Peyer's patch (tissue), 4 donors: ENCODE data around the gene CCDC149. TPM values are rescaled to one million over a fixed set of nuclear protein-coding genes. Genes with fewer than 3 reads are reported as not detected.

ENCODE experiments used
- DNase-seq, 3 donors: peaks; one replicate each; pipeline ENCODE4 v3.0.0-alpha.2; 2017 to 2019
- H3K27ac ChIP-seq, 4 donors: fragments of 200-600 bp; sonication (generic); one replicate each; pipeline ENCODE4 v1.5.1; 2016 to 2019
- H3K27me3 ChIP-seq, 2 donors: fragments of 200-600 bp; sonication (generic); one replicate each; pipeline ENCODE4 v1.5.1; 2019
- H3K36me3 ChIP-seq, 3 donors: fragments of 200-600 bp; sonication (generic); one replicate each; pipeline ENCODE4 v1.5.1; 2016 to 2019
- H3K4me1 ChIP-seq, 4 donors: fragments of 200-600 bp; sonication (generic); one replicate each; pipeline ENCODE4 v1.5.1; 2016 to 2019
- H3K4me3 ChIP-seq, 4 donors: fragments of 200-600 bp; sonication (generic); 1 replicate in 3 of 4; 2 replicates in 1 of 4; pipeline ENCODE4 v1.5.1; 2016 to 2019; ENCODE audit warnings: mild to moderate bottlenecking in 1 of 4
- H3K9me3 ChIP-seq, 4 donors: fragments of 200-600 bp; sonication (generic); one replicate each; pipeline ENCODE4 v1.5.1; 2016 to 2019; ENCODE audit warnings: mild to moderate bottlenecking in 1 of 4
- CTCF ChIP-seq, 6 experiments: fragments of 450-650 bp in 4 of 6; fragments of 200-600 bp in 2 of 6; sonication (generic) in 1 of 6; IDR thresholded peaks; one replicate each; pipeline ENCODE4 v1.5.1; 2017 to 2019; ENCODE audit warnings: antibody characterized with exemption in 6 of 6, mild to moderate bottlenecking in 3 of 6, moderate library complexity in 1 of 6
- POLR2A ChIP-seq, 2 donors: fragments of 450-650 bp; IDR thresholded peaks; one replicate each; pipeline ENCODE4 v1.5.1; 2017; ENCODE audit warnings: antibody characterized with exemption in 2 of 2, mild to moderate bottlenecking in 2 of 2, moderate library complexity in 2 of 2
- total RNA-seq, 4 donors: library from RNA; depleted of rRNA; stranded (reverse); fragments of >200 nt; gene quantifications; one replicate each; pipeline ENCODE4 v1.1.0, GENCODE V29; 2016

The CCDC149 gene
- total RNA-seq, 4 donors from 2014 or later = 4.2 to 32.2 (median 6.4) TPM

GRCh38 chr4:24887881-24888430, 24.9 kb downstream of the CCDC149 start:
- H3K4me3 ChIP-seq = no peak overlapping the region
- H3K27me3 ChIP-seq = no peaks in the 10 kb centered on the region
- no peak for TF ChIP-seq CTCF (IDR thresholded peaks at IDR 0.05)
- TF ChIP-seq POLR2A (IDR thresholded peaks at IDR 0.05) = no peak
- DNase-seq = no peak
- no peak overlapping the region for H3K27ac ChIP-seq
- H3K4me1 ChIP-seq = no peaks in the 10 kb centered on the region
- no peaks in the 10 kb centered on the region for H3K9me3 ChIP-seq
- no peaks in the 10 kb centered on the region for H3K36me3 ChIP-seq

GRCh38 chr4:24886596-24886995, 26.2 kb downstream of the CCDC149 start:
- TF ChIP-seq POLR2A (IDR thresholded peaks at IDR 0.05) = no peak
- no peak for TF ChIP-seq CTCF (IDR thresholded peaks at IDR 0.05)
- Histone ChIP-seq H3K36me3 (no peaks in the 10 kb centered on the region), H3K27ac (no peak overlapping the region), H3K9me3 (no peaks in the 10 kb centered on the region), H3K4me1 (no peaks in the 10 kb centered on the region), H3K4me3 (no peak overlapping the region), H3K27me3 (no peaks in the 10 kb centered on the region)
- DNase-seq = no peak

GRCh38 chr4:24885342-24885741, 27.5 kb downstream of the CCDC149 start:
- no peaks in the 10 kb centered on the region for H3K36me3 ChIP-seq
- no peaks in the 10 kb centered on the region for H3K27me3 ChIP-seq
- H3K4me3 ChIP-seq = no peak overlapping the region
- H3K9me3 ChIP-seq = no peaks in the 10 kb centered on the region
- no peak overlapping the region for H3K27ac ChIP-seq
- no peak for DNase-seq
- TF ChIP-seq CTCF (IDR thresholded peaks at IDR 0.05) (no peak), POLR2A (IDR thresholded peaks at IDR 0.05) (no peak)
- no peaks in the 10 kb centered on the region for H3K4me1 ChIP-seq

- H3K4me1 ChIP-seq = no peaks in the 10 kb centered on the region
- TF ChIP-seq CTCF (IDR thresholded peaks at IDR 0.05) = no peak
- TF ChIP-seq POLR2A (IDR thresholded peaks at IDR 0.05) = no peak
- H3K4me3 ChIP-seq = no peak overlapping the region
- no peaks in the 10 kb centered on the region for H3K27me3 ChIP-seq
- DNase-seq = no peak
- no peaks in the 10 kb centered on the region for H3K36me3 ChIP-seq
- H3K27ac ChIP-seq = no peak overlapping the region
- no peaks in the 10 kb centered on the region for H3K9me3 ChIP-seq
Measured at GRCh38 chr4:24884902-24885301, 27.9 kb downstream of the CCDC149 start.

DNA sequence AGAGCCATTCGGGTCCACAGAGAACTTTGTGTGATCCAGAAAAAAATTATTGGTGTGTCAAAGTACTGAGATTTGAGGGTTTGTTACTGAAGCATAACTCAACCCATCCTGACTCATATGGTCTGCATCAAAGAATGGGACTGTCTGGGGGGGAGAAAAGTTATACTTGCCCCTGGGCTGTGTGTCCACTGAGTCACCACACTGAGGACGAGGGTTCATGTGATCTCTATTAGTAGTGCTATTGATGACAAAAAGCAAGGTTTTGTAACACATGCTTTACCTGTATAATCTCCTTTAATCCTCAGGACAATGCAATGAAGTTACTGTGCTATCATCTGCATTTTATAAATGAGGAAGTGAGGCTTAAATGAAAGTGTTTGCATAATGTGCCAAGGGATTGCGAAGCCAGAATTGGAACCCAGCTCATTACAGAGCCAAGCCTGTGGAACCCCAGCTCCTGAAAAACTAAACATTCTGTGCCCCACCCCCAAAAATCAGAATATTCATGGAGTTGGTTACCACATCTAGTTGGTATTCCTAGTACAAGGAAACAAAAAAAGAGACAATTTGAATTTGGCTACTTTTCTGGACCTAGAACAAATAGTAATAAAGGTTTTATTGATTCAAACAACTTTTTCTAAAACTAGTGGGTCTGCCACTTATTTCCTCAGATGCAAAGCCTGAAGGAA, 31.2 kb downstream of the CCDC149 start:
- H3K36me3 ChIP-seq = no peaks in the 10 kb centered on the region
- H3K9me3 ChIP-seq = no peaks in the 10 kb centered on the region
- no peak overlapping the region for H3K27ac ChIP-seq
- no peak for TF ChIP-seq CTCF (IDR thresholded peaks at IDR 0.05)
- no peak for TF ChIP-seq POLR2A (IDR thresholded peaks at IDR 0.05)
- no peak for DNase-seq
- no peak overlapping the region for H3K4me3 ChIP-seq
- no peaks in the 10 kb centered on the region for H3K27me3 ChIP-seq
- H3K4me1 ChIP-seq = no peaks in the 10 kb centered on the region
